Fibroblast of lung (primary cell): ENCODE results near the gene KRTAP2-3.

Experiments
- CTCF ChIP-seq, 2 donors: IDR thresholded peaks in 1 of 2; conservative IDR thresholded peaks in 1 of 2; 1 replicate in 1 of 2; 2 replicates in 1 of 2; pipeline ENCODE4 v1.5.1; 2011 to 2012; ENCODE audit warnings: low read length in 2 of 2, control low read depth in 1 of 2, inconsistent platforms in 1 of 2, low read depth in 1 of 2, mild to moderate bottlenecking in 1 of 2
- EZH2 ChIP-seq: IDR thresholded peaks from 2 replicates; pipeline ENCODE4 v1.5.1; 2012; ENCODE audit warnings: low read length, control low read depth, mild to moderate bottlenecking; ENCODE audit errors: missing control alignments

GRCh38 chr17:41061964-41062363, 2.0 kb upstream of the KRTAP2-3 start:
- no peak for TF ChIP-seq CTCF (conservative IDR thresholded peaks at IDR 0.05 in 1 of 2, IDR thresholded peaks at IDR 0.05 in 1 of 2; ENCODE audit: low read depth in 1 of 2, low read length in 2 of 2)
- TF ChIP-seq EZH2: no peak
